NCI-H2196 (cell line): Measurements from ENCODE around the gene DAPK1.
A peak's percentile ranks its signal among the peaks of the same experiment; 100 is the strongest.

Source experiments
- DNase-seq: peaks from one replicate; lab custom pipeline; 2025; ENCODE audit not compliant: unreplicated experiment; lab: John Stamatoyannopoulos, UW

The DAPK1 gene

GRCh38 chr9:87662808-87663528 is 165.3 kb downstream of the DAPK1 start:
- peak; percentile 46 for DNase-seq

GRCh38 chr9:87663556-87663955 is 165.9 kb downstream of the DAPK1 start:
- no peak for DNase-seq

GRCh38 chr9:87664153-87665060 is 166.7 kb downstream of the DAPK1 start:
- no peak for DNase-seq

GRCh38 chr9:87665505-87665904 is 167.8 kb downstream of the DAPK1 start:
- DNase-seq: no peak

GRCh38 chr9:87667164-87667738 is 169.6 kb downstream of the DAPK1 start:
- DNase-seq: no peak

- no peak for DNase-seq
Observed at GRCh38 chr9:87668222-87668621, 170.6 kb downstream of the DAPK1 start.

- no peak for DNase-seq
Observed at GRCh38 chr9:87668722-87669121, 171.1 kb downstream of the DAPK1 start.

GRCh38 chr9:87670572-87671264 is 173.1 kb downstream of the DAPK1 start:
- no peak for DNase-seq

GRCh38 chr9:87671478-87671877 is 173.8 kb downstream of the DAPK1 start:
- no peak for DNase-seq

- DNase-seq: no peak
Observed at GRCh38 chr9:87671925-87672324, 174.3 kb downstream of the DAPK1 start.

- no peak for DNase-seq
Observed at GRCh38 chr9:87672586-87672985, 174.9 kb downstream of the DAPK1 start.

- DNase-seq: no peak
Observed at GRCh38 chr9:87673446-87674120, 175.9 kb downstream of the DAPK1 start.

- no peak for DNase-seq
Observed at GRCh38 chr9:87674565-87675299, 177.1 kb downstream of the DAPK1 start.

GRCh38 chr9:87675906-87676515 is 178.3 kb downstream of the DAPK1 start:
- no peak for DNase-seq

GRCh38 chr9:87676976-87677775 is 179.5 kb downstream of the DAPK1 start:
- no peak for DNase-seq

- DNase-seq: no peak
Observed at GRCh38 chr9:87677776-87678587, 180.3 kb downstream of the DAPK1 start.

- peak; percentile 64 for DNase-seq
Observed at GRCh38 chr9:87678650-87679355, 181.1 kb downstream of the DAPK1 start.
